Measurements from ENCODE around the gene FKBP5. TPM values are rescaled to one million over a fixed set of nuclear protein-coding genes. Genes with fewer than 3 reads are reported as not detected.
A peak's percentile ranks its signal among the peaks of the same experiment; 100 is the strongest.
"Not testable (repeated sequence)": the region's sequence is repeated elsewhere in the genome, so short reads cannot be mapped to it uniquely, and the experiment has no call there.

The FKBP5 gene
- total and polyA plus RNA-seq, 2 donors (not counting 3 experiments of a cell fraction or from before 2014, with no cell fraction given) = 16.7 to 56.8 TPM

GRCh38 chr6:35599761-35600658 is 88.7 kb downstream of the FKBP5 start:
- peak overlapping the region; percentile 96 for H3K27ac ChIP-seq (ENCODE audit: insufficient read depth, low read depth, low read length)
- no peak for TF ChIP-seq FOS (IDR thresholded peaks at IDR 0.05; ENCODE audit: borderline replicate concordance, insufficient read depth, low read length)
- no peak for TF ChIP-seq JUN (IDR thresholded peaks at IDR 0.05; ENCODE audit: borderline replicate concordance, insufficient read depth, insufficient read length, low read depth)
- TF ChIP-seq POLR2AphosphoS5 (IDR thresholded peaks at IDR 0.05; ENCODE audit: insufficient read depth, low read depth, low read length) = no peak
- no peak for TF ChIP-seq GATA2 (IDR thresholded peaks at IDR 0.05; ENCODE audit: insufficient read depth, insufficient read length, low read depth, low read length)
- TF ChIP-seq EZH2 (IDR thresholded peaks at IDR 0.05; ENCODE audit: borderline replicate concordance, low read depth, low read length, severe bottlenecking) = no peak
- no peak for TF ChIP-seq POLR2A (IDR thresholded peaks at IDR 0.05; ENCODE audit: low read depth, low read length)
- TF ChIP-seq MAX (IDR thresholded peaks at IDR 0.05; ENCODE audit: insufficient read depth, insufficient read length) = no peak
- no peak for TF ChIP-seq CTCF (IDR thresholded peaks at IDR 0.05; ENCODE audit: extremely low read depth in 1 of 2, insufficient read depth in 1 of 2, low read depth in 1 of 2, low read length in 2 of 2)
- no peak for TF ChIP-seq MYC (IDR thresholded peaks at IDR 0.05; ENCODE audit: low read depth, low read length)
- H3K4me1 ChIP-seq (ENCODE audit: control insufficient read depth, extremely low read depth, insufficient read depth, low read length) = peaks cover 72% of the 10 kb centered on the region

GRCh38 chr6:35598621-35599020 is 90.1 kb downstream of the FKBP5 start:
- H2AFZ ChIP-seq (ENCODE audit: low read depth, low read length); POLR2A ChIA-PET; BruUV-seq (replicated peaks); H3K9ac ChIP-seq (replicated peaks; ENCODE audit: extremely low read depth, insufficient read depth, low read length); dilution Hi-C loops (cut with MboI; ENCODE audit: extremely low pct_ligation_motif_present, low sequenced_read_pairs); H3K4me2 ChIP-seq (ENCODE audit: insufficient read depth, low read length); DNase-seq (ENCODE audit: low read depth, low spot score); H3K4me3 ChIP-seq (replicated peaks in 1 of 3; ENCODE audit: insufficient read depth in 1 of 3, low read depth in 1 of 3, low read length in 3 of 3); H3K9me3 ChIP-seq (replicated peaks; ENCODE audit: control insufficient read depth, insufficient read depth, low read length); intact Hi-C loops (cut with micrococcal nuclease); FAIRE-seq; H3K9me1 ChIP-seq (replicated peaks; ENCODE audit: control insufficient read depth, extremely low read depth, insufficient read depth, low read length); H3K27ac ChIP-seq (ENCODE audit: insufficient read depth, low read depth, low read length); H3K27me3 ChIP-seq (ENCODE audit: control insufficient read depth in 2 of 2, insufficient read depth in 2 of 2, low read length in 2 of 2); H4K20me1 ChIP-seq (replicated peaks; ENCODE audit: control insufficient read depth, extremely low read depth, insufficient read depth, low read length); H3K36me3 ChIP-seq (ENCODE audit: control insufficient read depth in 2 of 2, extremely low read depth in 1 of 2, insufficient read depth in 2 of 2, low read length in 2 of 2): not testable (repeated sequence)
- CTCF ChIA-PET = interaction anchor here (1.2 to 1.5 kb wide), 2 partner anchors 13 to 26 kb away, joined by 3 to 6 read pairs; no protein-coding TSS in a partner anchor
- Histone ChIP-seq H3K79me2 (ENCODE audit: control insufficient read depth, insufficient read depth, low read length) (peaks cover 28% of the 10 kb centered on the region), H3K4me1 (ENCODE audit: control insufficient read depth, extremely low read depth, insufficient read depth, low read length) (peaks cover 66% of the 10 kb centered on the region)

More at GRCh38 chr6:35599761-35600658, 88.7 kb downstream of the FKBP5 start:
- no peaks in the 10 kb centered on the region for H3K9me1 ChIP-seq (replicated peaks; ENCODE audit: control insufficient read depth, extremely low read depth, insufficient read depth, low read length)
- H3K36me3 ChIP-seq (ENCODE audit: control insufficient read depth in 2 of 2, extremely low read depth in 1 of 2, insufficient read depth in 2 of 2, low read length in 2 of 2) = no peaks in the 10 kb centered on the region
- FAIRE-seq (no peak), DNase-seq (ENCODE audit: low read depth, low spot score) (peak; percentile 25)
- CTCF ChIA-PET = interaction anchor here (0.6 to 4.2 kb wide), 6 partner anchors 9 to 137 kb away, joined by 3 to 29 read pairs (median 14); partner anchors contain the start of gene ARMC12
- intact Hi-C loops (cut with micrococcal nuclease) (no loop called here), dilution Hi-C loops (cut with MboI; ENCODE audit: extremely low pct_ligation_motif_present, low sequenced_read_pairs) (no loop called here)
- H4K20me1 ChIP-seq (replicated peaks; ENCODE audit: control insufficient read depth, extremely low read depth, insufficient read depth, low read length) = no peaks in the 10 kb centered on the region
- peaks cover 24% of the 10 kb centered on the region for H3K79me2 ChIP-seq (ENCODE audit: control insufficient read depth, insufficient read depth, low read length)
- peak overlapping the region; percentile 73 for H3K9ac ChIP-seq (replicated peaks; ENCODE audit: extremely low read depth, insufficient read depth, low read length)
- peak overlapping the region in 1 of 3 experiments; percentile 21 for H3K4me3 ChIP-seq (replicated peaks in 1 of 3; ENCODE audit: insufficient read depth in 1 of 3, low read depth in 1 of 3, low read length in 3 of 3)
- H2AFZ ChIP-seq (ENCODE audit: low read depth, low read length) = no peak overlapping the region
- H3K9me3 ChIP-seq (replicated peaks; ENCODE audit: control insufficient read depth, insufficient read depth, low read length) = no peaks in the 10 kb centered on the region
- no TSS peak for BruUV-seq (replicated peaks)
- H3K27me3 ChIP-seq (ENCODE audit: control insufficient read depth in 2 of 2, insufficient read depth in 2 of 2, low read length in 2 of 2) = no peaks in the 10 kb centered on the region
- peak overlapping the region; percentile 93 for H3K4me2 ChIP-seq (ENCODE audit: insufficient read depth, low read length)
- POLR2A ChIA-PET = interaction anchor here (1.0 kb wide), 1 partner anchor 127 kb away, joined by 4 read pairs; no protein-coding TSS in a partner anchor
